HCT116 (cell line): Measurements from ENCODE around the gene ZNF667. TPM values are rescaled to one million over a fixed set of nuclear protein-coding genes. Genes with fewer than 3 reads are reported as not detected.

Experiments
- ATAC-seq: fragments of 200-7000 bp; cut with Tn5 transposase; 2 replicates; pipeline ENCODE4 v1.9.1; 2020; ENCODE audit warnings: mild to moderate bottlenecking, moderate library complexity
- BruUV-seq: library from RNA; stranded (reverse); fragments of 400-500 nt; replicated peaks from 2 replicates; lab custom pipeline; 2021; lab: Mats Ljungman, UMichigan
- CTCF ChIA-PET: fragments of 300-600 bp; sonication (Branson Sonifier 250); formaldehyde crosslinking; loops from one replicate; lab custom pipeline; 2021; ENCODE audit warnings: antibody characterized with exemption; lab: Charles Lee
- POLR2A ChIA-PET: fragments of 300-600, 350-600 bp; sonication (Branson Sonifier 250); formaldehyde crosslinking; loops from one replicate; lab custom pipeline; 2021; ENCODE audit warnings: antibody characterized with exemption; lab: Charles Lee
- RAD21 ChIA-PET, 2 experiments: fragments of 300-600 bp; sonication (Branson Sonifier 250); formaldehyde crosslinking; loops; one replicate each; lab custom pipeline; 2023; ENCODE audit warnings: low total read pairs in 2 of 2; ENCODE audit not compliant: uncharacterized antibody in 2 of 2, unreplicated experiment in 2 of 2, low non-redundant PET in 1 of 2; lab: Charles Lee
- DNase-seq: peaks from one replicate; pipeline ENCODE4 v3.0.0-alpha.2; 2010; ENCODE audit warnings: low read depth, low spot score
- H2AFZ ChIP-seq: fragments of 200-600 bp; shearing (Covaris generic), sonication (generic); 2 replicates; pipeline ENCODE4 v1.6.1; 2017; ENCODE audit warnings: low read depth, mixed run types, mixed read lengths, antibody characterized with exemption, low read length; ENCODE audit not compliant: poor library complexity, severe bottlenecking
- H3K27ac ChIP-seq: 2 replicates; pipeline ENCODE4 v1.5.1; 2012; ENCODE audit warnings: low read depth, low read length
- H3K27me3 ChIP-seq: fragments of 200-600 bp; sonication (generic); 2 replicates; pipeline ENCODE4 v1.6.1; 2016; ENCODE audit warnings: mixed run types, low read length, mixed read lengths; ENCODE audit not compliant: insufficient read depth
- H3K36me3 ChIP-seq, 2 experiments: fragments of 200-500 bp in 1 of 2; fragments of 200-600 bp in 1 of 2; sonication (Bioruptor generic) in 1 of 2; sonication (generic) in 1 of 2; 2 replicates each; pipeline versions ENCODE4 v1.5.1 to v1.6.1; 2014 to 2016; ENCODE audit warnings: low read length in 2 of 2, inconsistent platforms in 1 of 2, mixed read lengths in 1 of 2, mixed run types in 1 of 2; ENCODE audit not compliant: insufficient read depth in 2 of 2, control insufficient read depth in 1 of 2
- H3K4me1 ChIP-seq, 2 experiments: fragments of 200-600 bp in 1 of 2; sonication (generic) in 1 of 2; 2 replicates each; pipeline versions ENCODE4 v1.5.1 to v1.6.1; 2012 to 2017; ENCODE audit warnings: low read length in 2 of 2, inconsistent platforms in 1 of 2, mild to moderate bottlenecking in 1 of 2, mixed read lengths in 1 of 2, mixed run types in 1 of 2, moderate library complexity in 1 of 2; ENCODE audit not compliant: insufficient read depth in 2 of 2, control insufficient read depth in 1 of 2
- H3K4me2 ChIP-seq: fragments of 200-600 bp; sonication (generic); 2 replicates; pipeline ENCODE4 v1.6.1; 2017; ENCODE audit warnings: mixed run types, low read length, mixed read lengths
- H3K4me3 ChIP-seq, 2 experiments: fragments of 200-600 bp in 1 of 2; sonication (generic) in 1 of 2; replicated peaks in 1 of 2; 2 replicates each; pipeline ENCODE4 v1.5.1; 2011 to 2016; ENCODE audit warnings: low read length in 2 of 2, control low read depth in 1 of 2, low read depth in 1 of 2, mild to moderate bottlenecking in 1 of 2, mixed read lengths in 1 of 2, mixed run types in 1 of 2
- H3K79me2 ChIP-seq: fragments of 200-600 bp; sonication (generic); 2 replicates; pipeline ENCODE4 v1.6.1; 2017; ENCODE audit warnings: mild to moderate bottlenecking, mixed run types, low read length, moderate library complexity, mixed read lengths; ENCODE audit not compliant: insufficient read depth
- H3K9ac ChIP-seq: fragments of 200-600 bp; sonication (generic); 2 replicates; pipeline ENCODE4 v1.6.1; 2016; ENCODE audit warnings: low read length, mixed read lengths
- H3K9me2 ChIP-seq: fragments of 200-600 bp; sonication (generic), shearing (Covaris generic); 2 replicates; pipeline ENCODE4 v1.6.1; 2017; ENCODE audit warnings: mixed run types, mild to moderate bottlenecking, moderate library complexity; ENCODE audit not compliant: insufficient read depth
- H3K9me3 ChIP-seq, 2 experiments: fragments of 200-500 bp in 1 of 2; fragments of 200-600 bp in 1 of 2; sonication (Bioruptor generic) in 1 of 2; sonication (generic) in 1 of 2; 2 replicates each; pipeline ENCODE4 v1.6.1; 2014 to 2017; ENCODE audit warnings: low read length in 2 of 2, mixed read lengths in 2 of 2, inconsistent platforms in 1 of 2, low read depth in 1 of 2, mild to moderate bottlenecking in 1 of 2, mixed run types in 1 of 2, moderate library complexity in 1 of 2; ENCODE audit not compliant: control insufficient read depth in 1 of 2, insufficient read depth in 1 of 2
- H4K20me1 ChIP-seq: fragments of 200-600 bp; sonication (generic), shearing (Covaris generic); 2 replicates; pipeline ENCODE4 v1.6.1; 2017; ENCODE audit warnings: mixed run types, mild to moderate bottlenecking, moderate library complexity; ENCODE audit not compliant: insufficient read depth
- ATF3 ChIP-seq: IDR thresholded peaks from 2 replicates; pipeline ENCODE4 v1.6.1; 2012
- CBX3 ChIP-seq: IDR thresholded peaks from 2 replicates; pipeline ENCODE4 v1.6.1; 2012; ENCODE audit warnings: low read depth
- CEBPB ChIP-seq: IDR thresholded peaks from 2 replicates; pipeline ENCODE4 v1.6.1; 2012; ENCODE audit warnings: low read depth
- EGR1 ChIP-seq: IDR thresholded peaks from 2 replicates; pipeline ENCODE4 v1.6.1; 2012; ENCODE audit warnings: low read depth
- EZH2 ChIP-seq: fragments of 200-600 bp; sonication (generic); IDR thresholded peaks from 2 replicates; pipeline ENCODE4 v1.6.1; 2017; ENCODE audit warnings: antibody characterized with exemption, mixed run types
- FOSL1 ChIP-seq: IDR thresholded peaks from 2 replicates; pipeline ENCODE4 v1.6.1; 2012; ENCODE audit warnings: low read depth
- JUND ChIP-seq: IDR thresholded peaks from 2 replicates; pipeline ENCODE4 v1.6.1; 2012
- POLR2A ChIP-seq: IDR thresholded peaks from 2 replicates; pipeline ENCODE4 v1.7.0; 2011; ENCODE audit warnings: borderline replicate concordance; ENCODE audit not compliant: insufficient read depth, insufficient read length; ENCODE audit errors: extremely low read depth
- POLR2AphosphoS5 ChIP-seq: IDR thresholded peaks from 2 replicates; pipeline ENCODE4 v1.6.1; 2011; ENCODE audit warnings: mild to moderate bottlenecking, low read depth, low read length, moderate library complexity
- RAD21 ChIP-seq: IDR thresholded peaks from 2 replicates; pipeline ENCODE4 v1.6.1; 2012; ENCODE audit warnings: low read depth, mild to moderate bottlenecking
- SIN3A ChIP-seq: IDR thresholded peaks from 2 replicates; pipeline ENCODE4 v1.6.1; 2012; ENCODE audit warnings: low read depth
- SRF ChIP-seq: IDR thresholded peaks from 2 replicates; pipeline ENCODE4 v1.6.1; 2012; ENCODE audit warnings: low read depth
- TCF7L2 ChIP-seq: IDR thresholded peaks from 2 replicates; pipeline ENCODE4 v1.7.0; 2011; ENCODE audit warnings: borderline replicate concordance, inconsistent platforms; ENCODE audit not compliant: insufficient read depth, insufficient read length; ENCODE audit errors: extremely low read depth
- ZFX ChIP-seq: fragments of 450-650 bp; IDR thresholded peaks from 2 replicates; pipeline ENCODE4 v1.6.1; 2017
- ZNF274 ChIP-seq: fragments of 200-500 bp; sonication (Bioruptor generic); IDR thresholded peaks from 2 replicates; pipeline ENCODE4 v1.6.1; 2014; ENCODE audit warnings: mild to moderate bottlenecking, low read depth, low read length, inconsistent platforms
- intact Hi-C: fragments of 100-400 bp; cut with micrococcal nuclease; formaldehyde crosslinking; loops from 2 replicates; pipeline ENCODE4 v1.10.0; 2022
- total RNA-seq: library from RNA; stranded (reverse); gene quantifications from one replicate; pipeline ENCODE4 v1.2.1, GENCODE V29; 2021; ENCODE audit not compliant: unreplicated experiment
- TF ChIP-seq, protein P1 (sequence below), 3 experiments: fragments of 200-600 bp in 1 of 3; sonication (generic) in 1 of 3; IDR thresholded peaks in 2 of 3; conservative IDR thresholded peaks in 1 of 3; 2 replicates each; pipeline ENCODE4 v1.5.1; 2012 to 2017; ENCODE audit warnings: low read depth in 2 of 3, low read length in 2 of 3, antibody characterized with exemption in 1 of 3, borderline replicate concordance in 1 of 3, control low read depth in 1 of 3, mild to moderate bottlenecking in 1 of 3, mixed read lengths in 1 of 3, mixed run types in 1 of 3, moderate library complexity in 1 of 3; ENCODE audit not compliant: insufficient read depth in 1 of 3
- TF ChIP-seq, protein P2 (sequence below): IDR thresholded peaks from 2 replicates; pipeline ENCODE4 v1.6.1; 2011; ENCODE audit warnings: mild to moderate bottlenecking, low read length, moderate library complexity; ENCODE audit not compliant: insufficient replicate concordance; ENCODE audit errors: extremely low read depth
- TF ChIP-seq, protein P3 (sequence below): IDR thresholded peaks from 2 replicates; pipeline ENCODE4 v1.6.1; 2012; ENCODE audit warnings: low read depth

The ZNF667 gene
- total RNA-seq, 1 experiment from 2014 or later, result not detected

DNA sequence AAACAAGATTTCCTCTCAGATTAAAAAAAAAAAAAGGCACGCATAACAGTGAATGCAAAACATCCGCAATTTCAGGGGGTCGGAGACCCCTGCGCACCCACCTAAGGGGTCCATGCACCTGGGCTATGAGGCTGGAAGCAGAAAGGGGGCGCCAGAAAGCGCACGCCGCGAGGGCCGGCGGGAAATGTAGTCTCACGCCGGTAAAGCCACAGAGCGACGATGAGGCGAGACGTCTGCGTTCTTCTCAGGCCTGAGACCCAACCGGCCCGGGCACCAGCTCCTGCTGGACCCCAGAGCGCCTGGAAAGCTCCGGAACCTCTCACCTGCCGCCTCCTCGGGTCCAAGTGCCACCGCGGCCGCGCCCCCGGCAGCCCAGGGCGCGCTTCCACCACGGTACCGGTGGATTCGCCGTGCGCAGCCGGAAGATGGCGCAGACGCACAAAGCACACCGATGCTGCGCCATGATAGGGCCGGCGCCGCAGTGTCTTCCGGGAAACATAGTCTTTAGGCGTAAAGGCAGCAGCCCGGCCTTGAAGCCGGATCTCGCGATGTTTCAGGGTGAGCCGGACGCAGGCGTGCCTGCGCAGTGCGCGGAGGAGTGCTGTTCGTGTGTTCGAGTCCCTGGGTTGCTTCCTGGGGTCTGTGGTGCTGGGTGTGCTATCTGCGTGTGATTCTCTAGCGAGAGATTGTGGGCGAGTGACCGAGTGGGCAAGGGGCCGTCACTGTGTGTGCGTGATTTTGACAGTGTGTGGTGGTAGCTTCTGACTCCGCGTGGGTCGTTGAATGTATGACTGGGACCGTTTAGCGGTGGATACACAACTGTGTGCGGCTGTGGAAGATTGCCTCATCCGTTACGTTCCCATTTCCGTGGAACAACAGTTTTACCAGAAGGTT lies 83.8 kb downstream of the ZNF667 start, which contains the start of gene ZNF582:
Gene ZNF582, minus strand, starts transcription at position 416 of the 894 bp plus-strand sequence. CDS start 1,782 bp downstream, outside the sequence.
- H3K9me3 ChIP-seq, result peaks cover 0 to 17% of the 10 kb centered on the region in 2 experiments; a peak in 2 of 4 replicates

More for the DNA sequence above, 83.8 kb downstream of the ZNF667 start, which contains the start of gene ZNF582:
- H3K4me2 ChIP-seq, result no peak within 1 kb of the TSS
- no peak within 1 kb of the TSS for H3K4me3 ChIP-seq
- no peaks in the 10 kb centered on the region for H4K20me1 ChIP-seq
- CTCF ChIA-PET, result no interaction called here
- H3K27ac ChIP-seq, result no peak within 1 kb of the TSS
- no TSS peak for BruUV-seq
- H3K27me3 ChIP-seq, result no peaks in the 10 kb centered on the region
- H3K9me2 ChIP-seq, result no peaks in the 10 kb centered on the region
- no peaks in the 10 kb centered on the region for H3K4me1 ChIP-seq
- POLR2A ChIA-PET, result no interaction called here
- TF ChIP-seq POLR2AphosphoS5 (no peak), POLR2A (no peak), FOSL1 (no peak), CEBPB (no peak), ZFX (no peak), EGR1 (no peak), ATF3 (no peak), ZNF274 (no peak), SIN3A (no peak), TCF7L2 (no peak), JUND (no peak), EZH2 (no peak), SRF (no peak), CBX3 (no peak), RAD21 (no peak)
- TF ChIP-seq, protein P1, sequence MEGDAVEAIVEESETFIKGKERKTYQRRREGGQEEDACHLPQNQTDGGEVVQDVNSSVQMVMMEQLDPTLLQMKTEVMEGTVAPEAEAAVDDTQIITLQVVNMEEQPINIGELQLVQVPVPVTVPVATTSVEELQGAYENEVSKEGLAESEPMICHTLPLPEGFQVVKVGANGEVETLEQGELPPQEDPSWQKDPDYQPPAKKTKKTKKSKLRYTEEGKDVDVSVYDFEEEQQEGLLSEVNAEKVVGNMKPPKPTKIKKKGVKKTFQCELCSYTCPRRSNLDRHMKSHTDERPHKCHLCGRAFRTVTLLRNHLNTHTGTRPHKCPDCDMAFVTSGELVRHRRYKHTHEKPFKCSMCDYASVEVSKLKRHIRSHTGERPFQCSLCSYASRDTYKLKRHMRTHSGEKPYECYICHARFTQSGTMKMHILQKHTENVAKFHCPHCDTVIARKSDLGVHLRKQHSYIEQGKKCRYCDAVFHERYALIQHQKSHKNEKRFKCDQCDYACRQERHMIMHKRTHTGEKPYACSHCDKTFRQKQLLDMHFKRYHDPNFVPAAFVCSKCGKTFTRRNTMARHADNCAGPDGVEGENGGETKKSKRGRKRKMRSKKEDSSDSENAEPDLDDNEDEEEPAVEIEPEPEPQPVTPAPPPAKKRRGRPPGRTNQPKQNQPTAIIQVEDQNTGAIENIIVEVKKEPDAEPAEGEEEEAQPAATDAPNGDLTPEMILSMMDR (IDR thresholded peaks at IDR 0.05 in 2 of 3, conservative IDR thresholded peaks at IDR 0.05 in 1 of 3; ENCODE audit: borderline replicate concordance in 1 of 3, insufficient read depth in 1 of 3, low read depth in 2 of 3, low read length in 2 of 3), result no peak
- TF ChIP-seq, protein P2, sequence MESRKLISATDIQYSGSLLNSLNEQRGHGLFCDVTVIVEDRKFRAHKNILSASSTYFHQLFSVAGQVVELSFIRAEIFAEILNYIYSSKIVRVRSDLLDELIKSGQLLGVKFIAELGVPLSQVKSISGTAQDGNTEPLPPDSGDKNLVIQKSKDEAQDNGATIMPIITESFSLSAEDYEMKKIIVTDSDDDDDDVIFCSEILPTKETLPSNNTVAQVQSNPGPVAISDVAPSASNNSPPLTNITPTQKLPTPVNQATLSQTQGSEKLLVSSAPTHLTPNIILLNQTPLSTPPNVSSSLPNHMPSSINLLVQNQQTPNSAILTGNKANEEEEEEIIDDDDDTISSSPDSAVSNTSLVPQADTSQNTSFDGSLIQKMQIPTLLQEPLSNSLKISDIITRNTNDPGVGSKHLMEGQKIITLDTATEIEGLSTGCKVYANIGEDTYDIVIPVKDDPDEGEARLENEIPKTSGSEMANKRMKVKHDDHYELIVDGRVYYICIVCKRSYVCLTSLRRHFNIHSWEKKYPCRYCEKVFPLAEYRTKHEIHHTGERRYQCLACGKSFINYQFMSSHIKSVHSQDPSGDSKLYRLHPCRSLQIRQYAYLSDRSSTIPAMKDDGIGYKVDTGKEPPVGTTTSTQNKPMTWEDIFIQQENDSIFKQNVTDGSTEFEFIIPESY, result no peak
- TF ChIP-seq, protein P3, sequence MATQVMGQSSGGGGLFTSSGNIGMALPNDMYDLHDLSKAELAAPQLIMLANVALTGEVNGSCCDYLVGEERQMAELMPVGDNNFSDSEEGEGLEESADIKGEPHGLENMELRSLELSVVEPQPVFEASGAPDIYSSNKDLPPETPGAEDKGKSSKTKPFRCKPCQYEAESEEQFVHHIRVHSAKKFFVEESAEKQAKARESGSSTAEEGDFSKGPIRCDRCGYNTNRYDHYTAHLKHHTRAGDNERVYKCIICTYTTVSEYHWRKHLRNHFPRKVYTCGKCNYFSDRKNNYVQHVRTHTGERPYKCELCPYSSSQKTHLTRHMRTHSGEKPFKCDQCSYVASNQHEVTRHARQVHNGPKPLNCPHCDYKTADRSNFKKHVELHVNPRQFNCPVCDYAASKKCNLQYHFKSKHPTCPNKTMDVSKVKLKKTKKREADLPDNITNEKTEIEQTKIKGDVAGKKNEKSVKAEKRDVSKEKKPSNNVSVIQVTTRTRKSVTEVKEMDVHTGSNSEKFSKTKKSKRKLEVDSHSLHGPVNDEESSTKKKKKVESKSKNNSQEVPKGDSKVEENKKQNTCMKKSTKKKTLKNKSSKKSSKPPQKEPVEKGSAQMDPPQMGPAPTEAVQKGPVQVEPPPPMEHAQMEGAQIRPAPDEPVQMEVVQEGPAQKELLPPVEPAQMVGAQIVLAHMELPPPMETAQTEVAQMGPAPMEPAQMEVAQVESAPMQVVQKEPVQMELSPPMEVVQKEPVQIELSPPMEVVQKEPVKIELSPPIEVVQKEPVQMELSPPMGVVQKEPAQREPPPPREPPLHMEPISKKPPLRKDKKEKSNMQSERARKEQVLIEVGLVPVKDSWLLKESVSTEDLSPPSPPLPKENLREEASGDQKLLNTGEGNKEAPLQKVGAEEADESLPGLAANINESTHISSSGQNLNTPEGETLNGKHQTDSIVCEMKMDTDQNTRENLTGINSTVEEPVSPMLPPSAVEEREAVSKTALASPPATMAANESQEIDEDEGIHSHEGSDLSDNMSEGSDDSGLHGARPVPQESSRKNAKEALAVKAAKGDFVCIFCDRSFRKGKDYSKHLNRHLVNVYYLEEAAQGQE, result no peak
- RAD21 ChIA-PET, result no interaction called here
- DNase-seq (no peak), ATAC-seq (no peak)
- H3K79me2 ChIP-seq, result no peaks in the 10 kb centered on the region
- no peak within 1 kb of the TSS for H2AFZ ChIP-seq
- no peak within 1 kb of the TSS for H3K9ac ChIP-seq
- no peaks in the 10 kb centered on the region for H3K36me3 ChIP-seq
- intact Hi-C loops, result no loop called here
